ENCODE results near the gene NPC2.

The NPC2 gene

DNA sequence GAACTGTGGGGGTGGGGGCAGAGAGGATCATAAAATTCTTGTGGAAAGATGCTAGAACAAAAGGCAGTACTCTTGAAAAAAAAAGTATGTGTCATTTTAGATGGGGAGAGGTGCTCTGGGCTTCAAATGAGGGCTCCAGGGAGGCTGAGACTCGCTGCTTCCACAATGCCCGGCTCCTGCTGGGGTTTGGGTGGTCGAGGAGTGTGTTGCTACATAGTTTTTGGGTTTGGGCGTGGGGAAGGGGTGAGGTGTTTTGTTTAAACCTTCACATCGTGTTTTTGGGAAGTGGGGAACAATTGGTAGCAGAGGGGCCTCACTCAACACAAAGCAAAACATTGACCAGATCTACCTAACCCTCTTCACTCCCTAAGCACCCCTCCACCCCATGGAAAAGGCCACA, 8.6 kb upstream of the NPC2 start:
- DNase-seq: no peak

GRCh38 chr14:74501135-74501614, 8.1 kb upstream of the NPC2 start:
- no peak for DNase-seq

DNA sequence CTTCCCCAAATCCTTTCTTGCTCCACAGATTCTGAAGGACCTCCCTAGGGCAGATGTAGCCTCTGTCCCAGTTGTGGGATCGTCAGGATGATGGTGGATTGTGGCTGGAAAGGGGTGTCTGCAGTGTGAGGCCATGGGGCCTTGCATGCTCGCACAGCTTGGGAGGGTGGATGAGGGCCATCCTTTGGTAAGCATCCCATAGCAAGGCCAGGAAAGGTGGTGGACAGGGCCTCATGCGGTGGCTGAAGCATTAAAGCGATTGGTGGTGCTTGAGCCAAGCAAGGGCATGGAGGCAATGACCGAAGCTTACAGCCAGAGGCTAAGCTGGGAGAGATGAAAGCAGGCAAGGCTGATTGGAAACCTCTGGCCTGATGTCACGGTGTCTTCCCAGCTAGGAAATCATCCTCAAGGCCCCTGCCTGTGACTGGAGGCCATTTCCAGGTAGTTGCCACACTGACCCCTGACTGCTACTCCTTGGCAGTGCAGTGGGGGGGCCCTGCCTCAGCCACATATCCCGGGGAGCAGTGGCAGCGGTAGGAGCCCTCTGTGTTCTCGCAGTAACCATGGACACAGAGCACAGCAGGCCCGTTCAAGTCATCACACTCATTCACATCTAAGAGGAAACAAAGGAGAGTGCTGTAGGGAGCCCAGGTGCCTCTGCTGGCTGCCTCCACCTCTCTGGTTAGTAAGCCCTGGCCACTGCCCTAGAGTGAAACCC, 7.5 kb upstream of the NPC2 start:
- no peak for DNase-seq

DNA sequence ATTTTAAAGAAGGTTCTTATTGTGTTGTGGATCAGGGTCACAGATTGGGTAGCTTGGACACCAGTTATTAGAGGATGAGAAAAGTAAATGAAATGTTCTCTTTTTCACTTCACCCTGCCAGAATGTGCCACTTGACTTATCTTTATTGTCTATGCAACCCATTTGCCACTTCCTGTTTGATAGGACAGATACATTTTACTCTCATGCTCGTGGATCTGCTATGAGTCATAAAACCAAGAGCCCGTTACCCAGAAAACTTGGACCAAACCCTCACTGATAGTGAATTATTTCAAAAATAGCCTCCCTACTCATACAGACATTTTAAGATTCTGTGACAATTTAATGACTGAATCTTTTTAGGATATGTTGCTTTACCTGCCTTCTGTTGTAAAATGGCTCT, 2.3 kb upstream of the NPC2 start:
- DNase-seq: peak in 1 of 5 experiments; percentile 56

DNA sequence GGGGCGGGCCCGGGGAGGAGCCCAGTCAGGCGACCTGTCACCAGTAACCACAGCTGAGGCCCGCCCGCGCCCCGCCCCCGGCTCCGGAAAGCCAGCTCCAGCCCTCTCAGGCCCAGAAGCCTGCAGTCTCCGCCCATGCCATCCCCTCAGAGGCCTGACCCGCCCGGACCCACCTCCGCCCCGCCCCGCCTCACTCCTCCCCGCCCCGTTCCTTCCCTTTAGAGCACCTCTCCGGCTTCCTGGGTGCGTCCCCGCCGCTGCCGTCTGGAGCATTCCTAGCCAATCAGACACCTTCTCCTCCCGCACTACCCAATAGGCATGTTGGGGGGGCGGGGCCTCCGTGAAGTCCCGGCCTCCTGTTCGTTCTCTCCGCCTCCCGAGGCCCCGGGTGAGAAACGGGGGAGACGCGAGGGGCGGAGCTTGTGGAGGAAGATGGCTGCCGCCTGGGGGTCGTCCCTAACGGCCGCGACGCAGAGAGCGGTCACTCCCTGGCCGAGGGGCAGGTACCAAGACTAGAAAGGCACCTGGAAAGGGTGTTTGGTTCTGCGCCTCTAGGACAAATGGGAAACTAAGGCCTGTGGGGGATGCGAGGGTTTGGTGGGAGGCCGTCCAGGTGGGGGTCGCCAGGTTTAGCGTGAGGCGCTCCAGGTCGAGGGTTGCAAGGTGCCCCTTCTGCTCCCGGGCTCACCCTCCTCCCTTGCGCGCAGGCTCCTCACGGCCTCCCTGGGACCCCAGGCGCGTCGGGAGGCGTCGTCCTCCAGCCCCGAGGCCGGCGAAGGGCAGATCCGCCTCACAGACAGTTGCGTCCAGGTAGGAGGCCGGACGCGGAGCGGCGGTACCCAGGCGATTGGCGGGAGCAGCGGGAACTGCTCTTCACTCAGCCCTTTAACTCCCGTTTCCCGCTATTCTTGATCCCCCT, 497 bp upstream of the NPC2 start, which contains the start of gene ISCA2:
TSS of gene ISCA2 (plus strand) at position 423 of the 919 bp plus-strand sequence. CDS start at position 433, 10 bp downstream.
- peak; percentile 98 to 100 (median 99) for DNase-seq

- DNase-seq: peak in 1 of 5 experiments; percentile 37
These were observed 939 bp downstream of the NPC2 start for GRCh38 chr14:74491956-74492775.

- no peak for DNase-seq
These were observed 2.6 kb downstream of the NPC2 start for GRCh38 chr14:74490486-74490885.

GRCh38 chr14:74488786-74489397, 4.2 kb downstream of the NPC2 start:
- no peak for DNase-seq

- DNase-seq: no peak
These were observed 6.9 kb downstream of the NPC2 start for GRCh38 chr14:74486164-74486563.

GRCh38 chr14:74483321-74483720, 9.8 kb downstream of the NPC2 start:
- DNase-seq: no peak

DNA sequence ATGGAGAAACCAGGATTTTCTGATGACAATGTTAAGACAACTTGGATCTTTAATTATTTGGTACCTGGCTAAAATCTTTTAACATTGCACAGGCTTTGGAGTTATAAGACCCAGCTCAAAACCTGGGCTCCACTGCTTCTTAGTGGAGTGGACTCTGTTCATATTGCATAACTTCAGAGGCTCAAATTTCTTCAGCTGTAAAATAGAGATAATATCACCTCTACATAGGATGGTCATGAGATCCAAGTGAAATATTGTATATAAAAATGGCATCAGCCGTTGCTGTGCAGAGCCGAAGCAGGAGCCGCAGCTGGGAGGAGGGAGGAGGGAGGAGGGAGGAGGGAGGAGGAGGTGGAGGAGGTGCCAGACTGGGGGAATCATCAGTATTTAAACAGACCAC, 10.5 kb downstream of the NPC2 start:
- no peak for DNase-seq

- no peak for DNase-seq
These were observed 13.1 kb downstream of the NPC2 start for GRCh38 chr14:74480046-74480445.

GRCh38 chr14:74478996-74479635, 14.0 kb downstream of the NPC2 start:
- no peak for DNase-seq

DNA sequence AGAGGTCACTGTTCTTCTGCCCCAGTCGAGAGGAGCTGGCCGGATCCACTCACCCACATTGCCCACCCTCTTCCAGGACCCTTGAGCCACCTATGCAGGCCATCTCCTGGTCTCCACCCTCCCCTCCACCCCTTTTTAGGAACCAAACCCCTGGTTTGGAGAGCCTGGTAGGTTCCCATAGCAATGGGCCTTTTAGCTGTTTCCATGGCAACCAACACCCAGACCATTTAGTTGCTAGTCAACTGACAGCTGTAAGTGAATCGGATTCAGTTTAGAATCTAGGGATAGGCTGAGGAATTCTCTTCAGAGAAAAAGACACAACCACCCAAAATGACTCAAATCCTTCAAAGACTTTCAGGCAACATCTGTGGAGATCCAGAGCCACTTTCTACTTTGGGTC, 16.5 kb downstream of the NPC2 start:
- DNase-seq: no peak

GRCh38 chr14:74476107-74476506, 17.0 kb downstream of the NPC2 start:
- DNase-seq: no peak

DNA sequence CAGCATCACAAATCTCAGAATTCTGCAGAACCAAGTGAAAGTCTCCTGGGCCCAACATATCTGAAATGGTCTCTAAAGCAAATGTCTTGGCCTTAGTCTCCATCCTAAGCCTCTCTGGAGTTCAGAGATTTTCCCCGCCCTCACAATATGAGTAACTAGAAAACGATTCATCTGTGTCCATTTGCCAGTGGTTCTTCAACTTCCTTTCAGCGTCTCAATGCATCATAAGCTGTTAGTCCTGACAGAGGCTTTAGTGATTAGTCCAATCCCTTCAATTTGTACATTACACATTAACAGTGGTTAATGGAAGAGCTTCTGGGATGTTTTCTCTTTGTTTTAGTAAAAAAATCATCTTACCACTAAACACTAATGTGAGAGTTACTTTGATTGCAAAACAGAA, 17.4 kb downstream of the NPC2 start:
- no peak for DNase-seq

GRCh38 chr14:74474376-74474775, 18.7 kb downstream of the NPC2 start:
- DNase-seq: no peak

DNA sequence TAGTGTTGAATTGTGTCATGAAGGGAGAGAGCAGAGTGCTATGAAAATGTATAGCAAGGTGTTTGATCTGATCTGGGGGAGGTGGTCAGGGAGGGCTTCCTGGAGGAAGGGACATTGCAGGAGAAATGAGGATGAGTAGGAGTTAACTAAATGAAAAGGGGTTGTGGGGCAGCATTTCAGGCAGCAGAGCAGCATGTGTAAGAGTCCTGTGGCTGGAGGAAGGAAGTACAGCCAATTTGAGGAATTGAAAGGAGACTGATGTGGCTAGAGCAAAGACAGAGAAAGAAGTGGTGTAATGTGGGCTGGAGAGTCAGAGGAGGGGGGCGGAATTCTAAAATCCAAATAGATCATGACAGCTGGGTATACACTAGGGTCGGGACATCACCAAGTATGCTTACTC, 20.5 kb downstream of the NPC2 start:
- no peak for DNase-seq

DNA sequence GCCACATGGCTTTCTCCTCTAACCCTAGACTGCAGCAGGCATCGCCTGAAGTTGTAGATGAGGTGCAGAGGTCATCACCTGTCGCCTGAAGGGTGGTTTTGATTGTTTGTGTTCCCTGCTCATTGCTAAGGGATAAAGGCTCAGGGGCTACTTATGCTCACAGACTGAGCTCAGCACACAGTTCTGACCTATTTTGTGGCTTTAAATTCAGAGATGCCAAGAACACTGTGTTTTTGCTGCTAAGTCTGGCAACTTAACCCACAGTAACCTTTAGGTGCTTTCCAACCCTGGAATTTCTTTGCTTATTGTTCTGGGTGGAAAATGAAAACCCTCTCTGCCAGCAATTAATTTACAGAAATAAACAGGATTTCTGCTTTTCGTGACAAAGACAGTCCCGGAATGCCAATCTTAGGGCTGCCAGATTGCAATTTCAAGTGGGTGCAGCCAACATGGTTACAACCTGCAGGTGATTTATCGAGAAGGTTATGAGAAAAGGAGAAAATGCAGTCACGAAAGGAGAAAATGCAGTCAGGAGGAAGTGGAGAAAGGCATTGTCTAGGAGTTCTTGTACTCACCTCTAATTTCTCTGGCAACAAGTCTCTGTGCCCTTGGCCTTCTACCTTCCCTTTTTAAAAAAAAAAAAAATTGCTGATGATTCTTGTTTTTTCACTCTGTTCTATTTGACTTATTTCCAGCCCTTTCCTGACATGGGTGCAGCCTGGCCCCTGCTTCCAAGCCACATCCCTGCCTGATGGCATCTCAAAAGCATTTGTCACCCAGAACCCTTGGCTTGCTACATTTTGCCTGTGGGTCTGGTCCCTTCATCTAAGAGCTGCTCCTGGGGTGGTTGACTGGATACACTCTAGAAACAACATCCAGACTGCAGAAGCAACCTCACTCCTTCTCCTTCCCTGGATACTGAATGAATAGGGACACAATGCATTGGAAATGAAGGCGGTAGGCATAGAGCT, 23.3 kb downstream of the NPC2 start:
- DNase-seq: no peak

DNA sequence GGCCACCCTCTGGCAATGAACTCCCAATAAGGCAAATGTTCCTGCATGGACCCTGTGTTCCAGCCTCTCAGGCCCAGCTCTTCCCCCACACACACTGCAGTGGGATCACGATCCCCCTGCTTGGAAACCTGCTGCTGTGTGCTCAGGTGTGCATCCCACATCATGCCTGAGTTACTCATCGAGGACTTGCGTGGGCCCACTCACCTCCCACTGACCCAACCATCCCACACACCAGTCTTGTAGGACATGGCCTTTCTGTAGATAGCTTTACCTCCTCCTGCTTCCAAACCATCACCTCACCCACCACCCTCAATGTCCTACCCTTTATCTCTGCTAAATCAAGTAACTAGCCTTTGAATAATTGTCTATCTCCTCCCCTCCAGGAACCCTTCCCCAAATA, 24.6 kb downstream of the NPC2 start:
- DNase-seq: no peak

DNA sequence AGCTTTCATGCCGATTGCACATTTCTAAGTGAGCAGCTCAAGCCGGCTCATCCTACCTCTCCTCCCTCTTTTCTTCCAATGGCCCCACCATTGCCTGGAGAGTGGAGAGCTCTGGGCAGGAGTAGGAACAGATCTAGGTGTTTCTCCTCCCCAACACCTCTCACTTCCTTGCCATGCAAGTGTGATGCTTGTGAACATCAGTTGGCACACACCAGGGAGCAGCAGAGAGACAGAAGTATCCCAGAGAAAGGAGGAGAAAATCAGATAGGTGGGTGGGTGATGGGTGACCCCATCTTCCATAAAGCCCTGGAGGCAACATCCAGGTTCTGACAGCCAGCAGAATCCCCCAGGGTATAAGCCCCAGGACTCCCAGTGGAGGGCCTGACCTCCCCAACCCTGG, 27.8 kb downstream of the NPC2 start:
- no peak for DNase-seq
